C1 segment of cervical spinal cord (tissue), 14 donors: ENCODE data around the gene ZNF101.
"Not testable (repeated sequence)": the region's sequence is repeated elsewhere in the genome, so short reads cannot be mapped to it uniquely, and the experiment has no call there.

Experiments used
- DNase-seq, 14 donors: peaks; one replicate each; lab custom pipeline; 2025; lab: John Stamatoyannopoulos, UW

The ZNF101 gene

DNA sequence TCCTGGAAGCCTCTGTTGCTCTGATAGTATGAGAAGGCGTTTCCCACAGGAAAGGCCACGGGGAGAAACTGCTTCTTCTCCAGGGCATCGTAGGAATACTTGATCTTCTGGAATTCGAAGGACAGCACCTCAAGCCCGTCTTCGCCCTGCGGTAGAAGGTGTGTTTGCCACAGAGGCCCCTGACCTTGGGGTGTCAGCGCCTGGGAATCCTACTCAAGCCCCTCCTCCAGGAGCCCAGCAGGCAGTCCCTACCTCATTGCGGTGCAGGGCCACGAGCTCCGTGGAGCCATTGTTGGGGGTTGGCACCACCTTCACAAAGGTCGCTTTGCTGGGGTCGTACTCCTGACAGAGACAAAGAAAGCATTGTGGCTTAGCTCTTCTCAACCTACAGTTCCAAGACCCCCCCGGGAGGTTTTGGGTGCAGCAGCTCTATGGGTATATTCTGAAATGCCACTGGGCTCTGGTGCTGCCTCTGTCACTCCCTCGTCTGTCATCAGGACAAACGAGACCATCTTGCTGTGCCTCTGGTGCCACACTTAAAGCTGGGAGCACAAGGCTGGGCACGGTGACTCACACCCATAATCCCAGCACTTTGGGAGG lies 8.9 kb upstream of the ZNF101 start:
- DNase-seq = no peak

DNA sequence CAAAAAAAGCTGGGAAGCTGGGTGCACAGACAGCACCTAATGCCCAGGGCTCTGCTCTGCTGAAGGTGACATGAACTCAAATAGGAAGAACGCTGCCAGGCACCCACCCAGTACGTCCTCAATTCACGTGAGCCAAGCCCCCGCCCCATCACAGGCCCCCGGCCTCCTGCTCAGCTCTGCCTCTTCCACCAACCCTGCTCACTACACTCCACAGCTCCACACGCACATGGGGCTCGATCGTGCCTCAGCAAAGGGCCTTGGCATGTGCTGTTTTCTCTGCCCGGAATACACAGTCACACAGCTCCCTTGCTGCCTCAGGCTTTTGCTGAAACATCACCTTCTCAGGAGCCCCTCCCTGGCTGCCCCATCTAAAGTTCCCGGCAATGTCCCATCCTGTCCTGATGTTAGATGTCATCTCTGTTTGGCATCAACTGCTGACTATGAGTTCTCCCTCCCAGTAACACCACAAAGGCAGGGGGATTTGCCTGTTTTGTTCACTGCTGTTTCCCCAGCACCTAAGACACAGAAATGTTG lies 7.4 kb upstream of the ZNF101 start:
- DNase-seq = no peak

DNA sequence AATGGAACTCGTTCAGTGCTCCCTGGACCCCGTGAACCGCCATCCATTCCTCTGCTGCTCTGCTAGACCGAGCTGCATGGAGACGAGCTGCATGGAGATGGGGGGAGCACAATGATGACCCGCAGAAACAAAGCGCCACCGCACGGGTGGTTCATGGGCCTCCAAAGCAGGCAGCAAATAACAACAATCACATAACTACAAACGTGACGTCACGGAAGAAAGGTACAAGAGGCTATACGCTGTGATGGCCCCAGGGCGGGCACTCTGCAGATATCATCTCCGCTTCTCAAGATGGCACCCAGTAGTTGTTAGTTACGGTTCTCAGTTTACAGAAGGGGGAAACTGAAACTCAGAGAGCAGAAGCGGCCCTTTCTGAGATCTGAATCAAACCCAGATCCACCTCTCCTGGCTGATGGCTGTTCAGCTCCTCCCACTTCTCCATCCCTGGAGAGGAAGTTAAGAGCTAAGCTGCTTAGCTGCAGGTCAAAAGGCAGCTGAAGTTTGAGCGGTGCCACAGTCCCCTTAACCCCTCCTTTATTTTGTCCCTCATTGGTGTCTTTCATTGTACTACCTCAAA lies 6.9 kb upstream of the ZNF101 start:
- peak in 3 of 14 donors; percentile 4 to 22 (median 7) for DNase-seq

DNA sequence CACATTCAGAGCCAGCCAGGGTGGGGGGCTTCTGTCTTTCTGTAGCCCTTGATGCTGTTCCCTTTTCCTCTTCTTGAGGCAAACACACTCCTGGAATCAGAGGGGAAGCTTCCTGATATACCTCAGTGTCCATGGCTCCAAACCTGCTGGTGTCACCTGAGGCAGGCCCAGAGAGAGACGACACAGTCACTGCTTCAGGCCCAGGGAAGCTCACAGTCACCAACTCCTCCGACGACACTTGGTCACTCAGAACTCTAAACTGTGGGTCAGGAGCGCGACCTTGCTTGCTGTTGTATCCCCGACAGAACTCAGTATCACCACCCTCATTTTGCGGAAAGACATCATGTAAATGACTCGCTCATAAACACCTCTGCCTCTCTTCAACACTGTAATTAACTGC lies 6.3 kb upstream of the ZNF101 start:
- no peak for DNase-seq

DNA sequence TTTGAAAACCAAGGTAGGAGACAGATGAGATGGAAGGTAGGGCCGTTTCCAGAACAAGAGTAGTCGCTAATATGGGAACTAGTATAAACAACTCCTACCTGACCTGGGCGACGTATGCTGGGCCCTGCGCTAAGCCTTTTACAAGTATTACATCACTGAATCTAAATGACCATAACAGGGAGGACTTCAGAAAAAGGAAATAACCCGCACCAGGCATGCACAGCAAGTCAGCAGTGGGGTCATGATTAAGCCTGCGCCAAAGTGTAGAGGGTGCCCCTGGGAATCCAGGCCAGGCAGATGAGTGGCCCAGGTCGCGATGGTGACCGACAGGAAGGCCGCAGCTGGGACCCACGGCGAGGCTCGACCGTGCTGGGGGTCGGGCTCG lies 5.8 kb upstream of the ZNF101 start:
- DNase-seq = no peak

DNA sequence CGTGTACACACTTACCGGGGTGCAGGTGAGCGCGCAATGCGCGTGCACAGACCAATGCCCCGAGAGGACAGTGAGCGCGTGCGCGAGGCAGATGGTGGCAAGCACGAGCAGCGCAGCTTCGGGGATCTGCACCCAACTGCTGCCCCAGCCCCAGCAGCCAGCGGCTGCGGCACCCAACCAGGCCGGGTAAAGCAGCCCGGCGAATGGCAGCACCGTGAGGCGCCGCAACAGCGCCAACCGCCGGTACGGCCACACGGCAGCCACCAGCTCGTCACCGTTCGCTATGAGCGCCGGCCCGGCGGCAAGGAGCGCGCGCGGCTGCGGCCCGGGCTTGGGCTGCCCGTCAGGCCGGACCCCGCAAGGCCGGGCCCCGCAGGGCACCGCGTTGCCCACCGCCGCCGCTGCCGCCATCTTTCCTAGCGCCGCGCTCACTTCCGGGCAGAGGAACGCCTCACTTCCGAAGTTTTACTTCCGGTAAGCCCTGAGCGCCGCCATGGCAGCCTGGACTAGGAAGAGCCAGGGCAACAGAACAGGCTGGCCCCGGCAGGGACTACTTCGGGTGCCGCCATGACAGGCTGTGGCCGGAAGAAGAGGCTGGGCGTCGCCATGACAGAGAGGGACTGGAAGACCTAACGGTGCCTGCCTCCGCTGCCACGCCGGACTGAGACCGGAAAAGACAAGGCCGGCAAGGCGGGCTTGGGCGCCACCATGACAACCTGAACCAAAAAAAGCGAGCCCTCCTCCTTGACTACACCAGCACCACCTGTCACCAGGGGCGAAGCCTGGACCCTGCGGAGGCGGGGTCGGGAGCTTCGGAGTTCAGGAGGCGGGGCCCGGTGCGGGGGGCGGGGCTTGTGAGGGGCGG lies 5.2 kb upstream of the ZNF101 start, which contains the start of gene ATP13A1:
Gene ATP13A1, minus strand, starts transcription at position 421 of the 865 bp plus-strand sequence. Its CDS starts 10 bp downstream, at position 411.
- DNase-seq = peak; percentile 88 to 100 (median 97)

DNA sequence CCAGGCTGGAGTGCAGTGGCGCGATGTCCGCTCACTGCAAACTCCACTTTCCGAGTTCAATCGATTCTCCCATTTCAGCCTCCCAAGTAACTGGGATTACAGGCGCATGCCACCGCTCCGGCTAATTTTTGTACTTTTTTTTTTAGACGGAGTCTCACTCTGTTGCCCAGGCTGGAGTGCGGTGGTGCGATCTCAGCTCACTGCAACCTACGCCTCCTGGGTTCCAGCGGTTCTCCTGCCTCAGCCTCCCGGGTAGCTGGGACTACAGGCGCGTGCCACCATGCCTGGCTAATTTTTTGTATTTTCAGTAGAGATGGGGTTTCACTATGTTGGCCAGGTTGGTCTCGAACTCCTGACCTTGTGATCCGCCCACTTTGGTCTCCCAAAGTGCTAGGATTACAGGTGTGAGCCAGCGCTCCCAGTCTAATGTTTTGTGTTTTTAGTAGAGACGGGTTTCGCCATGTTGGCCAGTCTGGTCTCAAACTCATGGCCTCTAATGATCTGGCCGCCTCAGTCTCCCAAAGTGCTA lies 3.2 kb upstream of the ZNF101 start:
- not testable (repeated sequence) for DNase-seq

DNA sequence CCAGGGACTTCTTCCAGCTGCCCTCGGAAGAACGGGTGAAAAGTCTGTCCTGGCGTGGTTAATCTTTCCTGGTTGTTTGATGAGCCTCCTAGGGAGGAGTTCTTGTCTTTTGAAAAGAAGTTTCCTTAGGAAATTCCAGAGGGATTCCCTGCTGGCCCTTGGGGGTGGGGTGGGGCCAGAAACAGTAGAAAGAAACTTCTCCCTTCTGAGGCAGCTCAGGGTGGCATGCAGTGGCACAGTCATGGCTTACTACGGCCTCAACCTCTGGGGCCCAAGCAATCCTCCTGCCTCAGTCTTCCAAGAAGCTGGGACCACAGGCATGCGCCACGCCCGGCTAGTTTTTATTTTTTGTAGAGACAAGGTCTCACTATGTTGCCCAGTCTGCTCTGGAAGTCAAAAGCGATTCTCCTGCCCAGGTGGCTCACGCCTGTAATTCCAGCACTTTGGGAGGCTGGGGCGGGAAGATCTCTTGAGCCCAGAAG lies 1.5 kb downstream of the ZNF101 start:
- DNase-seq = no peak

DNA sequence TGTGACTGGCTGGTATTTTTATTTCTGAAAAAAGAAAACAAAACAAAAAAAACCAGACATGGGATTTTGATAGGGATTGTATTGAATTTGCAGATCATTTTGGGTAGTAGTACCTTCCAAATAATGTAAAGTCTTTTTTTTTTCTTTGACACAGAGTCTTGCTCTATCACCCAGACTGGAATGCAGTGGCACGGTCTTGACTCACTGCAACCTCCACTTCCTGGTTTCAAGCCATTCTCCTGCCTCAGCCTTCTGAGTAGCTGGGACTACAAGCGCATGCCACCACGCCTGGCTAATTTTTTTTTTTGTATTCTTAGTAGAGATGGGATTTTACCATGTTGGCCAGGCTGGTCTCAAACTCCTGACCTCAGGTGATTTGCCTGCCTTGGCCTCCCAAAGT lies 4.2 kb downstream of the ZNF101 start:
- no peak for DNase-seq

DNA sequence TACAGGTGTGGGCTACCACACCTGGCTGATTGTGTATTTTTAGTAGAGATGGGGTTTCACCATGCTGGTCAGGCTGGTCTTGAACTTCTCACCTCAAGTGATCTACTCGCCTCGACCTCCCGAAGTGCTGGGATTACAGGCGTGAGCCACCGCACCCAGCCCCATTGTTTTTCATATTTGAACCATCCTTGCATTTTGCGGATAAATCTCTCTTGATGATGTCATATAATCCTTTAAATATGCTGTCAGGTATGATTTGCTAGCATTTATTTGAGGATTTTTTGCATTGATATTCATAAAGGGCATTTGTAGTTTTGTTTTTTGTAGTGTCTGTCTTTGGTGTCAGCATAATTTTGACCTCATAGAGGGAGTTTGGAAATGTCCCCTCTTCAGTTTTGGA lies 5.7 kb downstream of the ZNF101 start:
- DNase-seq = no peak

DNA sequence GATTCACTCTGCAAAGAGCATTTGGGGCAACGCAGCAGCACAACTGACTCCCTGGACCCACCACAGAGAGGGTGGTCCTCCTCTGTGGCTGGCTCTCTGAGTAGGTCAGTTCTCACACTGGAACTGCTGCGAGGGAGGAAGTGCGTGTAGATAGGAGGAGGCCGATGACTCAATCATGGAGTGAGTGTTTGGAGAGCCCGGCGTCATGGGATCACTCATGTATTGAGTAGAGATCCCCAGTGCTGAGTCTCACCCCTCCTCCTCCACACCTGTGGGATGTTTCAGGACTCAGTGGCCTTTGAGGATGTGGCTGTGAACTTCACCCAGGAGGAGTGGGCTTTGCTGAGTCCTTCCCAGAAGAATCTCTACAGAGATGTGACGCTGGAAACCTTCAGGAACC lies 8.9 kb downstream of the ZNF101 start:
- DNase-seq = no peak

DNA sequence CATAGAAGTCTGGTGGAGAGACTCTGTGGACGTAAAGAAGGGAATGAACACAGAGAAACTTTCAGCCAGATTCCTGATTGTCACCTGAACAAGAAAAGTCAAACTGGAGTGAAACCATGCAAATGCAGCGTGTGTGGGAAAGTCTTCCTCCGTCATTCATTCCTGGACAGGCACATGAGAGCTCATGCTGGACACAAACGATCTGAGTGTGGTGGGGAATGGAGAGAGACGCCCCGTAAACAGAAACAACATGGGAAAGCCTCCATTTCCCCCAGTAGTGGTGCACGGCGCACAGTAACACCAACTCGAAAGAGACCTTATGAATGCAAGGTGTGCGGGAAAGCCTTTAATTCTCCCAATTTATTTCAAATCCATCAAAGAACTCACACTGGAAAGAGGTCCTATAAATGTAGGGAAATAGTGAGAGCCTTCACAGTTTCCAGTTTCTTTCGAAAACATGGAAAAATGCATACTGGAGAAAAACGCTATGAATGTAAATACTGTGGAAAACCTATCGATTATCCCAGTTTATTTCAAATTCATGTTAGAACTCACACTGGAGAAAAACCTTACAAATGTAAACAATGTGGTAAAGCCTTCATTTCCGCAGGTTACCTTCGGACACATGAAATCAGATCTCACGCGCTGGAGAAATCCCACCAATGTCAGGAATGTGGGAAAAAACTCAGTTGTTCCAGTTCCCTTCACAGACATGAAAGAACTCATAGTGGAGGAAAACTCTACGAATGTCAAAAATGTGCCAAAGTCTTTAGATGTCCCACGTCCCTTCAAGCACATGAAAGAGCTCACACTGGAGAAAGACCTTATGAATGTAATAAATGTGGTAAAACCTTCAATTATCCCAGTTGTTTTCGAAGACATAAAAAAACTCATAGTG lies 10.8 kb downstream of the ZNF101 start:
- no peak for DNase-seq

DNA sequence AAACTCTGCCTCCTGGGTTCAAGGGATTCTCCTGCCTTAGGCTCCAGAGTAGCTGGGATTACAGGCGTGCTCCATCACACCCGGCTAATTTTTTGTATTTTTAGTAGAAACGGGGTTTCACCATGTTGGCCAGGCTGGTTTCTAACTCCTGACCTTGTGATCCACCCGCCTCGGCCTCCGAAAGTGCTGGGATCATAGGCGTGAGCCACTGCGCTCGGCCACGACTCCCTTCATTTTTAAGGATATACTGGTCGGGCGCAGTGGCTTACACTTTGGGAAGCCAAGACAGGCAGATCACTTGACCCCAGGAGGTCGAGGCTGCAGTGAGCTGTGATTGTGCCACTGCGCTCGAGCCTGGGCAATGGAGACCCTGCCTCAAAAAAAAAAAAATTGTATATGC lies 17.5 kb downstream of the ZNF101 start:
- not testable (repeated sequence) for DNase-seq

DNA sequence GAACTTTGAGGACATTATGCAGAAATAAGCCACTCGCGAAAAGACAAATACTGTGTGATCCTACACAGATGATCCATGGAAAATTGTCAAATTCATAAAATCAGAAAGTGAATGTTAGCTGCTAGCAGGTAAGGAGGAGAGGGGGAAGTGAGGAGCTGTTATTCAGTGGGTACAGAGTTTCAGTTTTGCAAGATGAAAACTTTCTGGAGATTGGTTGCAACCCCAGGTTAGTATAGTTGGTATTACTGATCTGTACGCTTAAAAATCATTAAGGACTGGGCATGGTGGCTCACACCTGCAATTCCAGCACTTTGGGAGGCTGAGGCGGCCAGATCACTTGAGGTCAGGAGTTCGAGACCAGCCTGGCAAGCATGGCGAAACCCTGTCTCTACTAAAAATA lies 17.9 kb downstream of the ZNF101 start:
- no peak for DNase-seq

DNA sequence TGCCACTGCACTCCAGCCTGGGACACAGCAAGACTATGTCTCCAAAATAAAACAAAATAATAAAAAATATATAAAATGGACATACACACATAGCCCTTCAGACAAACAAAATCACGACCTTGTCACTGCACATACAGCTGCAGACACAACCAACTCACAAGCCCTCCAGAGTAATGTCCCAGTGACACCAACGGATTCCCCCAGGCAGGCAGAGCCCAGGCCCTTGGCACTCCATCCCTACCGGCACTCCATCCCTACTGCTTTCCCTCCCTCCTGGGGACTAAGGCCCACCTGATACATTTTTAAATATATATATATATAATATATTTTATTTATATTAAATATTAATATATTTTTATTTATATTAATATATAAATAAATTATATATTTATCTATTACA lies 18.5 kb downstream of the ZNF101 start:
- no peak for DNase-seq

DNA sequence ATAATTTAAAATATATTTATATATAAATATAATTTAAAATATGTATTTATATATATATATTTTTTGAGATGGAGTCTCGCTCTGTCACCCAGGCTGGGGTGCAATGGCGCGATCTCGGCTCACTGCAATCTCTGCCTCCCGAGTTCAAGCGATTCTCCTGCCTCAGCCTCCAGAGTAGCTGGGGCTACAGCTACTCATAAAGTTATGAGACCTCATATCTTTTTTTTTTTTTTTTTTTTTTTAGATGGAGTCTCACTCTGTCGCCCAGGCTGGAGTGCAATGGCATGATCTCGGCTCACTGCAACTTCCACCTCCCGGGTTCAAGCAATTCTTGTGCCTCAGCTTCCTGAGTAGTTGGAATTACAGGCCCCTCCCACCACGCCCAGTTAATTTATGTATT lies 20.4 kb downstream of the ZNF101 start:
- DNase-seq = not testable (repeated sequence)

DNA sequence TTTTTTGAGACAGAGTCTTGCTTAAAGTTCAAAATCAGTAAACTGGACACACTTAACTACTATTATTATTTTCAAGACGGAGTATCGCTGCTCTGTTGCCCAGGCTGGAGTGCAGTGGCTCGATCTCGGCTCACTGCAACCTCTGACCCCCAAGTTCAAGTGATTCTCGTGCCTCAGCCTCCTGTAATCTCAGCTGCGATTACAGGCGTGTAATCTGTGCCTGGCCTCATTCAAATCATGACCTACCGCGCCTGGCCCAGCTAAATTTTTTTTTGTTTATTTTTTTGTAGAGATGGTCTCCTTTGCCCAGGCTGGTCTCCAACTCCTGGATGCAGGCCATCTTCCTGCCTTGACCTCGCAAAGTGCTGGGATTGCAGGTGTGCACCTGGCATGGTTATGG lies 23.0 kb downstream of the ZNF101 start:
- DNase-seq = no peak

DNA sequence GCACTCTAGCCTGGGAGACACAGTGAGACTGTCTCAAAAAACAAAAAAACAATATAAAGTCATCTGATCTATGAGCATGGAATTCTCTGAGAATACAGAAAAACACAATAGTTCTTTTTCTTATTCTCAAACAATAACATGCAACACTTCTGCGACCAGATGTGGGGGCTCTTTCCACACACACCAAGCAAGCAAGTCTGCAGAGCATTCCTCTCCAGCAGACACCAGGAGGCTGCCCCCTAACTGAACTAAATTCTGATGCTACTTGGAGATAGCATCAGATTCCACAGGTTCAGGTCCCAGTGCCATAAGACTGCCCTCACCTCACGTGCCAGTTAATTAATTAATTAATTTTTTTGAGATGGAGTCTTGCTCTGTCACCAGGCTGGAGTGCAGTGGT lies 27.7 kb downstream of the ZNF101 start:
- no peak for DNase-seq

DNA sequence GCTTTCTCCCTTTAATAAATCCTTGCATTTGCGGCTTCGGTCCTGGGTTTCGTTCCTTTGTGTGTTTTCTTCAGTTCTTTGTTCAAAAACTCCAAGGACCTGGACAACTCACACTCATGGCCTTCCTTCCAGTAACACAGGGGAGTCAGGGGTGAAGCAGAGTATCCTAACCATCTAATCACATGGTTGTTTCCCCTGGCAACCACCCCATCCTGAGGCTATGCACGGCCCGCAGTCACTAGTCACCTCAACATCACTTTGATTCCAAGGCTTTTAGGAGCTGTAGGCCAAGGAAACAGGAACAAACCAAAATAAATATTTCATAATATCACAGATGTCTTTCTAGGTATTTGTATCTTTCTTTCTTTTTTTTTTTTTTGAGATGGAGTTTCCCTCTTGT lies 28.9 kb downstream of the ZNF101 start:
- no peak for DNase-seq

DNA sequence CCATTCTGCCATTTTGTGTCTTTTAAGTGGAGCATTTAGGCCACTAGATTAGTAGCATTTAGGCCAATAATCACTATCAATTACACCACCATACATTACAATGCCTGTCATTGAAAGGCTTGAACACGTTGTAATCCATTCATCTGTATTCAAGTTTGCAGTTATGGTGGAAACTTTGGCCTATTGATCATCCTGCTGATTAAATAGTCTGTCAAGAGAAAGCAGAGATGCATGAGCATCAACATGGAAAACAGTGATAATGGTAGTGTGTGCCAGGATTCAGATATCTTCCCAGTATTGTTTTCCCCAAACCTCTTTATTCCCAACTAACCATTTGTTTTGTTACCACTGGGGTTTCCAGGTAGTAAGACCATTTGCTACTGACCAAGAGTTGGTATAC lies 31.9 kb downstream of the ZNF101 start:
- not testable (repeated sequence) for DNase-seq

DNA sequence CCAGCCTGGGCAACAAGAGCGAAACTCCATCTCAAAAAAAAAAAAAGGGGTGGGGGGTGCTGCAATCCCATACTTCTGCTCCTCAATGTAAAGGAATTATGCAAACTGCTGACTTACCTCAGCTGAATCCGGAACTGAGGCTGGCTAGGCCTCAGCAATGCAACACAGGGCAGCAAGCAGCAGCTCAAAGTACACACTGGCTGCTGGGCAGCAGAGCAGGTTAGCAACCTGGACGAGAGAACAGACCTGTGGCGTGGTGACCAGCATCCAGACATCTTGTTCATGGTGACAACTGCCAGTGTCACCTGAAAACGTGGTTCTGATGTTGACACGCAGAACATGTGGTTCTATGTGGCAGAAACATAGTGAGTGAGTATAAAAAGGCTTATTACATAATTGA lies 36.2 kb downstream of the ZNF101 start:
- no peak for DNase-seq
